NCI-H1930 (cell line): ENCODE results near the gene SS18L1.
A peak's percentile ranks its signal among the peaks of the same experiment; 100 is the strongest.

Experiments used
- DNase-seq, 2 experiments: peaks; one replicate each; lab custom pipeline; 2025; lab: John Stamatoyannopoulos, UW

Gene SS18L1

DNA sequence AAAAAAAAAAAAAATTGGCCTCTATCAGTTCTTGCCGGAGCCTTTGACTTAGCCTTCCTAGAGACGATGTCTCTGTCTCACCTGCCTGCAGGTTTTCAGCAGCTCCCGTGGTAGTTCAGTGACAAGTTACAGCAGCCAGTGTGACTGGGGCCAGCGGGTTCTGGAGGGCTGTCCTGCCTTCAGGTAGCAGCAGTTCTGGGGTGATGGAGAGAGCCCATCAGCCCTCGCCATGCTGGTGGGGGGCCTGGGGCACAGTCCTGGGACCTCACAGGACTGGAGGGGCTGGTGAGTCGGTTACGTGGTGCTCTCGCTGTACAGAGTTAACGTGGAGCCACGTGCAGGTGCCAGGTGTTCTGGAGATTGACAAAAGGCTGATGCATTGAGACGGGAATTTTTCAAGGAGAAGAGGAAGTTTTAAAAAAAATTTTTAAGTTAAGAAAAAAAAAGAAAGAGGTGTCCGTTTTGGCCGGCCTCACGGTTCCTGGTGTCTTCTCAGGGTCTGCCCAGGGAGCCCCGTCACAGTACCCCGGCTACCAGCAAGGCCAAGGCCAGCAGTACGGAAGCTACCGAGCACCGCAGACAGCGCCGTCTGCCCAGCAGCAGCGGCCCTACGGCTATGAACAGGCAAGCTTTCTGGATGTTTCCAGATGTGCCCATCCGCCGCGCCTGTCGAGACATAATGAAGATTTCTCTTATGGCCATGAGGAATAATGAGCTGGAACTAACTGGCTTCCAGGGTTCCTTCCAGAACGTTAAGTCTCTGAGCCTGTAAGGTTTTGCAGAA lies 30.6 kb downstream of the SS18L1 start:
- no peak for DNase-seq

- no peak for DNase-seq
Measured at GRCh38 chr20:62174870-62175624, 31.5 kb downstream of the SS18L1 start.

GRCh38 chr20:62175711-62176110 lies 32.1 kb downstream of the SS18L1 start:
- DNase-seq = no peak

DNA sequence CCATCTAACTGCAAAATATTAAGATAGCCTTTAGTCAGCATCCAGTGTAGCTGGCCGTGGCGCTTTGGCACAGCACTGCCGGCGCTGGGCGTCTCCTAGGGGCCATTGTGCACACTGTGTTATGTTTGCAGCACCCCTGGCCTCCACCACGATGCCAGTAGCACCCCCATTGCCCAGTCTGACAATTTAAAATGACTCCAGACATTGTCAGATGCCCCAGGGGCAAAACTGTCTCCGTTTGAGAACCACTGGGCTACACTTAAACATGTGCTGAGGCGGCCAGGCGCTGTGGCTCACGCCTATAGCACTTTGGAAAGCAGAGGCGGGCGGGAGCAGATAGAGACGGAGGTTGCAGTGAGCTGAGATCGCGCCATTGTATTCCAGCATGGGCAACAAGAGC lies 33.3 kb downstream of the SS18L1 start:
- no peak for DNase-seq

DNA sequence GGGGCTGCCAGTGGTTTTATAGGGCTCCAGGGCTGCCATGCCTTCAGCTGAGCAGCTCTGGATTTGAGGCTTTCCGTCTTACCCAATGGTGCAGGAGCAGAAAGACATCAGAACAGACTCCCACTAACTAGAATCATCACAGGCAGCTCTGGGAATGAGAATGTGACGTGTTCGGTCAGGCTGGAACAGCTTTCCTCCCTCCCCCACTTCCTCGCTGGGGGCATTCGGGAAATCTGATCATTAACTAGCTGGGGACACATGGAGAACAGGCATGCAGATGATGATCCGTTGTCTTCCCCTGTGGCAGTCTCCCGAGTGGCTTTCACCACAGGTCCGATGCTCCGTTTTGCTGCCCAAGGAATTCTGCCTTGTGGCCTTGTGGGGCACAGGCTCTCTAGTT lies 33.7 kb downstream of the SS18L1 start:
- no peak for DNase-seq

- DNase-seq = no peak
Measured at GRCh38 chr20:62178316-62179161, 35.0 kb downstream of the SS18L1 start.

GRCh38 chr20:62179162-62179504 lies 35.6 kb downstream of the SS18L1 start:
- no peak for DNase-seq

GRCh38 chr20:62181808-62182207 lies 38.2 kb downstream of the SS18L1 start:
- DNase-seq = no peak

DNA sequence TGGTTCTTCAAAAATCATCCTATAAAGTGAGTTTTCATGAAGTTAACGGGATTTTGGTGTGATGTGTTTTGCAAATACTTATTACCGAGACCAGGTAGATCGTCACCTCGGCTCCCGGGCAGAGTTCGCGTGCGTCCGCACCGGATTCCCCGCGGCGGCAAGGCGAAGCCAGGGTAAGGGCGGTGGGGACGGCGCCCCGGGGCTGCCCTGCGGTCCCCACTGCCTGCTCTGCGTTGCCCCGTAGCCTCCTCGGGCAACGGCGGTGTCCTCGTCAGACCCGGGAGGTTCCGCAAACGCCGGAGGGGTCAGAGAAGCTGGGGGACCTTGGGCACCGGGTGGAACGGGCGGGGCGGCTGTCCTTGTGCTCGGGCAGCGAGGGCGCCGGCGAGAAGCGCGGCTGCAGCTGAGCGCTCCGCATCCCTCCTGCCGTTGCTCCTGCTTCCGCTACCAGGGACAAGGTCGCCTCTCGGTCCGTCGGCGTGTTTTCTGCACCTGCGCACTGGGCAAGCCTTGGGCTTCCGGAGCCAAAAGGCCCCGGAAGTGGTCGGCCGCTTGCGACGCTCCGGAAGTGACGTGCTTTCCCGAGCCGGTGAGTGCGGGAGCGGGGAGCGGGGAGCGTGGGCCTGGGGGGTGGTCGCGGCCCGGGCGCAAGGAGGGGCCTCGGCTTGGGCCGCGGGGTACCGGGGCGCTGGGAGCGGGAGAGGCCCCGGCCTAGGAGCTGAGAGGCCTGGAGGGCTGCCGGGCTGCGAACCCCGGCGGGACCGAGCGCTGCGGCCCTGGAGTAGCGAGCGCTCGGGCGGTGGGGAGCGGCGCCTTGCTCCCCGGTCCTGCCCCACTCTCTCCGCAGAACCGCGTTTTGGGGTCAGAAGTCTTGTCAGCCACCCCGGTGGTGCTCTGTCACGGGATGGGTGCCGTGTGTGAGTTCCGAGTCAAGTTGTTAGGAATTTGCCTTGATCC lies 39.2 kb downstream of the SS18L1 start, which contains the start of gene MTG2:
Gene MTG2, plus strand, starts transcription at position 560 of the 957 bp plus-strand sequence. CDS start 10,393 bp downstream, outside the sequence.
- DNase-seq = peak; percentile 98 to 99

DNA sequence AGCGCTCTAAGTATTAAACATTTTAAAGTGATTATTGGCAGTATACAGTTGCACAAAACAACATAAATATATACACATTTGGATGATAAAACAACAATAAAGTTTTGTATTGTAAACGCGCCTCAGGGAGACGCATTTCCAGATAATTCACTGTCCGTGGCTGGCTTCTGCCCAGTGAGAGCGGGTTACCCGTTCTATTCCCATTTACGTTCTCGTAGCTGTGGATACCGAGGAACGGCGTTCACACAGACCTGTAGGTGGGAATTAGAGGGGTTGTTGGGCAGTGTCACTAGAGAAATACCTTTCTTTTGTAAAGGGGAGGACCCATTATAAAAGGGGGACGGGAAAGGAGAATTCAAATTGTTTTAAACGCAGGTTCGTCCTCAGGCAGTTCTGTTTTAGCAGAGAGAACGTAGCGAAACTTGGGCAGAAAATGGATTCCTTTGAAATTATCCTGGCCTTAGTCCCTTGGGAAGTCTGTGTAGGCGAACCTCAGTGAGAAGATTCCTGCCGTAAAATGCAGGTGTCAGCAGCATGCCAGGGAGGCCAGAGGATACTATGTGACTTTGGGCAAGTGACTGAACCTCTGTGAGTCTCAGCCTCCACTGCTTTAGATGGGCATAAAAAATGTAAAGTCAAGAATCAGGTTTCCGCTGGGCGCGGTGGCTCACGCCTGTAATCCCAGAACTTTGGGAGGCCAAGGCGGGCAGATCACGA lies 40.0 kb downstream of the SS18L1 start:
- DNase-seq = no peak

DNA sequence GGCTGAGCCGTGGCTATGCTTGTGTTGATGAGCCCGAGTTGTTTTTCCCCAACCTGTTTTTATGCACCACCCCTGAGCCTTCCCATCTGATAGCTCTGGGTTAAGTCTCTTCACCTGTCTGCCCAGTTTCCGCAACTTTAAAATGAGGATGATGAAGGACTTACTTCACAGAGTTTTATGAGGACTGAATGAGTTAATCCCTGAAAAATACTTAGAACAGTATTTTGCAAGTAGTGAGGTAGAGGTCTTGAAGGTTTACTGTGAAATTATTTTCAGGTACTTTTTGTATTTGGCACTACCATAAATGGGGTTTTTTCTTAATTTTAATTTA lies 42.5 kb downstream of the SS18L1 start:
- no peak for DNase-seq

- DNase-seq = no peak
Measured at GRCh38 chr20:62186887-62187866, 43.6 kb downstream of the SS18L1 start.

GRCh38 chr20:62190639-62191411 lies 47.3 kb downstream of the SS18L1 start:
- no peak for DNase-seq

GRCh38 chr20:62191781-62192559 lies 48.4 kb downstream of the SS18L1 start:
- no peak for DNase-seq

- no peak for DNase-seq
Measured at GRCh38 chr20:62192635-62193034, 49.1 kb downstream of the SS18L1 start.

DNA sequence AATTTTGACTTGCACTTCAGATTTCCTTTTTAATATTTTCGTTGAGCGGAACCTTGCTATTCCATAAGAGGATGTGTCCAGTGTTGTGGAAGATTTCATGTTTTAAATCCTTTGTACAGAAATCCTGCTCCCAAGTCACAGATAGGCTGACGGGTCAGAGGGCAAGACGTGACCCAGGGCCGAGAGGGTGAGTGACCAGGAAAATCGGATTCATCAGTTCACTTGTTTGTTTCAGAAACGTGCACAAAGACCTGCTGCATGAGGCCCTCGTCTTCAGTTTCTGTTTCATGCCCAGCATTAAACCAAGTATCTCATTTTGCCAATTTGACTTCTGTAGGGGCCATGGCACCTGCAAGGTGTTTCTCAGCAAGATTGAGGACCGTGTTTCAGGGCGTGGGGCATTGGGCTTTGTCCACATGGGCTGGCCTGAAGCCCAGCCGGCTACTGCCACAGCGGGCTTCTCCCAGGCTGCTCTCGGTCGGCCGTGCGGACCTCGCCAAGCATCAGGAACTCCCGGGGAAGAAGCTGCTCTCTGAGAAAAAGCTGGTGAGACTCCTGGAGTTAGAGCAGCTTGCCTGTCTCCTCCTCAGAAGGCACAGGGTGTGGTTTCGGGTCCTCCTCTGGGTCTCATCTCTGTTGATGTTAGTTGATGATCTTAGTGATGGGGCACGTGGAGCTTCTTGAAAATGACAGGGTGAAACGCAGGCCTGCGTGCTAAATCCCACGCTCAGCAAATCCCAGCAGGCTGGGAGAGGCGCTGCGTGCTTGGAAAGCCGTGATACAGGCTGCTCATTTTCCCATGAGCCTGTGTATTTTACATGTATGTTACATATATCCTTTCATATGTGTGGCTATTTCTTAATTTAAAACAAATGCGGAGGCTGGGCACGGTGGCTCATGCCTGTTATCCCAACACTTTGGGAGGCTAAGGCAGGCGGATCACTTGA lies 49.8 kb downstream of the SS18L1 start:
- no peak for DNase-seq

DNA sequence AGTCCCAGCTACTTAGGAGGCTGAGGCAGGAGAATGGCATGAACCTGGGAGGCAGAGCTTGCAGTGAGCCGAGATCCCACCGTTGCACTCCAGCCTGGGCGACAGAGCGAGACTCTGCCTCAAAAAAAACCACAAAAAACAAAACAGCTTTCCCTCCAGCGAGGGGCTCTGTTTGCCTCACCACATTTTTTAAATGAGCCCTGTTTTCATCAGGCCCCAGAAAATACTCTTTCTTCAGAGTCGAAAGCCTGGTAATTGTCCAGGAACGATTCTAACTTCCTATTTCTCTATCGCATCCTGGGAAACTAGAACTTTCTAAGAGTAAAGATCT lies 51.5 kb downstream of the SS18L1 start:
- no peak for DNase-seq
